Activated naive CD4-positive, alpha-beta T cell treated with anti-CD3 and anti-CD28 coated beads, Interleukin-2, amount 10 ng/mL, durations not matched to agents 7 days and 5 days (primary cell): Measurements from ENCODE around the gene ANGPTL3.
"Not testable (repeated sequence)": the region's sequence is repeated elsewhere in the genome, so short reads cannot be mapped to it uniquely, and the experiment has no call there.

ENCODE experiments used
- CTCF ChIA-PET: fragments of 350-600 bp; sonication (Branson Sonifier 250); formaldehyde crosslinking; loops from one replicate; lab custom pipeline; 2021; ENCODE audit warnings: antibody characterized with exemption; lab: Charles Lee
- DNase-seq: peaks from one replicate; pipeline ENCODE4 v3.0.0-alpha.2; 2020
- H3K27ac Mint-ChIP-seq: one replicate; pipeline ENCODE4 v1.8.0; 2021; ENCODE audit warnings: mild to moderate bottlenecking, moderate library complexity, mixed read lengths
- H3K27me3 Mint-ChIP-seq: one replicate; pipeline ENCODE4 v1.8.0; 2021; ENCODE audit warnings: mild to moderate bottlenecking, mixed read lengths
- H3K36me3 Mint-ChIP-seq: one replicate; pipeline ENCODE4 v1.8.0; 2021; ENCODE audit warnings: mixed read lengths
- H3K4me1 Mint-ChIP-seq: one replicate; pipeline ENCODE4 v1.8.0; 2021; ENCODE audit warnings: mixed read lengths
- H3K4me3 Mint-ChIP-seq: one replicate; pipeline ENCODE4 v1.8.0; 2021; ENCODE audit warnings: mild to moderate bottlenecking, moderate library complexity, mixed read lengths
- H3K9me3 Mint-ChIP-seq: one replicate; pipeline ENCODE4 v1.8.0; 2021; ENCODE audit warnings: mixed read lengths

The ANGPTL3 gene

GRCh38 chr1:62597281-62597680 lies at the start of gene ANGPTL3:
ANGPTL3 (plus strand) TSS chr1:62597520; CDS start chr1:62597567, 47 bp downstream.
- CTCF ChIA-PET = no interaction called here
- no peaks in the 10 kb centered on the region for H3K36me3 Mint-ChIP-seq
- no peak for DNase-seq
- H3K4me1 Mint-ChIP-seq = no peaks in the 10 kb centered on the region
- H3K27ac Mint-ChIP-seq = no peak within 1 kb of the TSS
- H3K27me3 Mint-ChIP-seq = no peaks in the 10 kb centered on the region
- no peak within 1 kb of the TSS for H3K4me3 Mint-ChIP-seq
- no peaks in the 10 kb centered on the region for H3K9me3 Mint-ChIP-seq

- CTCF ChIA-PET = no interaction called here
- Mint-ChIP-seq H3K27me3 (no peaks in the 10 kb centered on the region), H3K36me3 (no peaks in the 10 kb centered on the region), H3K4me1 (no peaks in the 10 kb centered on the region), H3K4me3 (no peak overlapping the region), H3K9me3 (no peaks in the 10 kb centered on the region), H3K27ac (no peak overlapping the region)
- DNase-seq = no peak
These were observed 36.0 kb upstream of the ANGPTL3 start for GRCh38 chr1:62561306-62561705.

- H3K27ac Mint-ChIP-seq, H3K9me3 Mint-ChIP-seq, DNase-seq, H3K4me1 Mint-ChIP-seq, H3K4me3 Mint-ChIP-seq, CTCF ChIA-PET, H3K27me3 Mint-ChIP-seq, H3K36me3 Mint-ChIP-seq: not testable (repeated sequence)
These were observed 30.1 kb upstream of the ANGPTL3 start for GRCh38 chr1:62567182-62567581.

GRCh38 chr1:62567926-62568325 lies 29.4 kb upstream of the ANGPTL3 start:
- H3K9me3 Mint-ChIP-seq, H3K27ac Mint-ChIP-seq, H3K4me1 Mint-ChIP-seq, CTCF ChIA-PET, H3K27me3 Mint-ChIP-seq, H3K36me3 Mint-ChIP-seq, H3K4me3 Mint-ChIP-seq, DNase-seq: not testable (repeated sequence)

- H3K36me3 Mint-ChIP-seq = not testable (repeated sequence)
These were observed 25.8 kb upstream of the ANGPTL3 start for GRCh38 chr1:62571517-62571916.

GRCh38 chr1:62572476-62572875 lies 24.8 kb upstream of the ANGPTL3 start:
- CTCF ChIA-PET = no interaction called here
- Mint-ChIP-seq H3K4me3 (no peak overlapping the region), H3K27ac (no peak overlapping the region)

More at GRCh38 chr1:62571517-62571916, 25.8 kb upstream of the ANGPTL3 start:
- CTCF ChIA-PET, H3K27ac Mint-ChIP-seq, DNase-seq, H3K27me3 Mint-ChIP-seq, H3K9me3 Mint-ChIP-seq, H3K4me1 Mint-ChIP-seq, H3K4me3 Mint-ChIP-seq: not testable (repeated sequence)

GRCh38 chr1:62573675-62574074 lies 23.6 kb upstream of the ANGPTL3 start:
- Mint-ChIP-seq H3K36me3 (no peaks in the 10 kb centered on the region), H3K4me1 (no peaks in the 10 kb centered on the region), H3K4me3 (no peak overlapping the region), H3K27ac (no peak overlapping the region), H3K9me3 (no peaks in the 10 kb centered on the region), H3K27me3 (no peaks in the 10 kb centered on the region)
- DNase-seq = no peak
- CTCF ChIA-PET = no interaction called here

More at GRCh38 chr1:62572476-62572875, 24.8 kb upstream of the ANGPTL3 start:
- no peak for DNase-seq
- Mint-ChIP-seq H3K27me3 (no peaks in the 10 kb centered on the region), H3K9me3 (peaks cover 4% of the 10 kb centered on the region), H3K36me3 (no peaks in the 10 kb centered on the region), H3K4me1 (no peaks in the 10 kb centered on the region)

- no peak for DNase-seq
- H3K27me3 Mint-ChIP-seq = no peaks in the 10 kb centered on the region
- no peaks in the 10 kb centered on the region for H3K36me3 Mint-ChIP-seq
- H3K4me1 Mint-ChIP-seq = no peaks in the 10 kb centered on the region
- no peak overlapping the region for H3K4me3 Mint-ChIP-seq
- CTCF ChIA-PET = no interaction called here
- no peaks in the 10 kb centered on the region for H3K9me3 Mint-ChIP-seq
- H3K27ac Mint-ChIP-seq = no peak overlapping the region
These were observed 11.7 kb upstream of the ANGPTL3 start for GRCh38 chr1:62585469-62586155.

- CTCF ChIA-PET = no interaction called here
- Mint-ChIP-seq H3K4me1 (no peaks in the 10 kb centered on the region), H3K4me3 (no peak overlapping the region), H3K27ac (no peak overlapping the region), H3K9me3 (no peaks in the 10 kb centered on the region), H3K36me3 (no peaks in the 10 kb centered on the region), H3K27me3 (no peaks in the 10 kb centered on the region)
- no peak for DNase-seq
These were observed 9.3 kb upstream of the ANGPTL3 start for GRCh38 chr1:62588000-62588399.

GRCh38 chr1:62589321-62589720 lies 8.0 kb upstream of the ANGPTL3 start:
- no peak for DNase-seq
- Mint-ChIP-seq H3K36me3 (no peaks in the 10 kb centered on the region), H3K4me1 (no peaks in the 10 kb centered on the region), H3K4me3 (no peak overlapping the region), H3K9me3 (no peaks in the 10 kb centered on the region), H3K27me3 (no peaks in the 10 kb centered on the region), H3K27ac (no peak overlapping the region)
- CTCF ChIA-PET = no interaction called here

GRCh38 chr1:62590255-62590969 lies 6.9 kb upstream of the ANGPTL3 start:
- H3K4me1 Mint-ChIP-seq = no peaks in the 10 kb centered on the region
- CTCF ChIA-PET = interaction anchor here (0.5 kb wide), 1 partner anchor 201 kb away, joined by 3 read pairs; no protein-coding TSS in a partner anchor
- H3K27me3 Mint-ChIP-seq = no peaks in the 10 kb centered on the region
- H3K9me3 Mint-ChIP-seq = no peaks in the 10 kb centered on the region
- no peak for DNase-seq
- H3K4me3 Mint-ChIP-seq = no peak overlapping the region
- no peaks in the 10 kb centered on the region for H3K36me3 Mint-ChIP-seq
- no peak overlapping the region for H3K27ac Mint-ChIP-seq

GRCh38 chr1:62590970-62591368 lies 6.4 kb upstream of the ANGPTL3 start:
- CTCF ChIA-PET = no interaction called here
- H3K4me3 Mint-ChIP-seq = no peak overlapping the region
- no peak overlapping the region for H3K27ac Mint-ChIP-seq
- no peaks in the 10 kb centered on the region for H3K4me1 Mint-ChIP-seq
- no peaks in the 10 kb centered on the region for H3K36me3 Mint-ChIP-seq
- DNase-seq = no peak
- no peaks in the 10 kb centered on the region for H3K27me3 Mint-ChIP-seq
- H3K9me3 Mint-ChIP-seq = no peaks in the 10 kb centered on the region

- Mint-ChIP-seq H3K27me3 (no peaks in the 10 kb centered on the region), H3K9me3 (no peaks in the 10 kb centered on the region), H3K36me3 (no peaks in the 10 kb centered on the region), H3K27ac (no peak overlapping the region), H3K4me3 (no peak overlapping the region), H3K4me1 (no peaks in the 10 kb centered on the region)
- CTCF ChIA-PET = no interaction called here
- DNase-seq = no peak
These were observed 3.4 kb upstream of the ANGPTL3 start for GRCh38 chr1:62593825-62594394.

GRCh38 chr1:62595647-62596046 lies 1.7 kb upstream of the ANGPTL3 start:
- no peaks in the 10 kb centered on the region for H3K9me3 Mint-ChIP-seq
- H3K4me3 Mint-ChIP-seq = no peak overlapping the region
- DNase-seq = no peak
- H3K36me3 Mint-ChIP-seq = no peaks in the 10 kb centered on the region
- CTCF ChIA-PET = no interaction called here
- H3K27ac Mint-ChIP-seq = no peak overlapping the region
- H3K4me1 Mint-ChIP-seq = no peaks in the 10 kb centered on the region
- H3K27me3 Mint-ChIP-seq = no peaks in the 10 kb centered on the region

GRCh38 chr1:62599044-62599443 lies 1.7 kb downstream of the ANGPTL3 start:
- Mint-ChIP-seq H3K4me3 (no peak overlapping the region), H3K27ac (no peak overlapping the region), H3K4me1 (no peaks in the 10 kb centered on the region), H3K9me3 (no peaks in the 10 kb centered on the region), H3K27me3 (no peaks in the 10 kb centered on the region), H3K36me3 (no peaks in the 10 kb centered on the region)
- no peak for DNase-seq
- CTCF ChIA-PET = no interaction called here
